HG03108 (cell line): ENCODE measurements around the gene GRM7.

Source experiments
- ATAC-seq: cut with Tn5 transposase; IDR thresholded peaks from one replicate; pipeline ENCODE4 v1.9.1; 2021; ENCODE audit warnings: moderate library complexity; ENCODE audit not compliant: unreplicated experiment

The GRM7 gene

DNA sequence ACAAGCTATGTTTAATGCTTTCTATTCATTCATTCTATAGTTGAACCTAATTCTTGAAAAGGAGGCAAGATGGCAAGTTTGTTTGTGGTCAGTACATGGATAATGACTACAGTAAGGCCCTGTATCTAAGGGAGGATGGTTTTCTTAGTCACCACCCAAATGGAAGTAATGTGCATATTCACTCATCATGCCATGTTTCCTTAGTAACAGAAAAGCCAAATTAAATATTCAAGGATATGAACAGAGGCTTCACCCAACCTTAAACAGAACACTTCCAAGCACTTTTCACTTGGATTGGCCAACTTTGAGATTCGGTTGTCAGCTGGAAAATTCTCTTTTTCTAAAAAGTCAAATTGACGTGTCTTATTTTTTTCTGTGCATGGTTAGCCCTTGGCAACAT, 835.4 kb downstream of the GRM7 start:
- no peak for ATAC-seq

- no peak for ATAC-seq
Observed at GRCh38 chr3:7697548-7697947, 836.6 kb downstream of the GRM7 start.

DNA sequence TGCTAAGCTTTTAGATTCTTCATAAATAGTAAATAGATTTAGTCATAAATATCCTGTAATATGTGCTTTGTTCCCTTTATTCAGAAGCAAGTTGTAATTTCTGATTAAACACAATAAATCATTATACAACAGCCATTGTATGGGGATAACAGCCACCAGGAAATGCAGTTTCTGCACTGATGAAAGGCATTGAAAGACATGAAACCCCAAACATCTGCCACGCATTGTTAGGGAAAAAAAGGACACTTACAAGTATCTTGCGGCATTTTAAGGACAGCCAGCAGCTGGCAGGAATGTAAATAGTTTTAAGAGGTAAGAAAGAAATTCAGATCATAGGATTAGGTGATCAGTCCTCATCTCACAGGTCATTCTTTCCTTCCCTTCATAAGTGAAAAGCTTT, 839.6 kb downstream of the GRM7 start:
- no peak for ATAC-seq

- no peak for ATAC-seq
Observed at GRCh38 chr3:7700977-7701376, 840.1 kb downstream of the GRM7 start.

- no peak for ATAC-seq
Observed at GRCh38 chr3:7707187-7707586, 846.3 kb downstream of the GRM7 start.

DNA sequence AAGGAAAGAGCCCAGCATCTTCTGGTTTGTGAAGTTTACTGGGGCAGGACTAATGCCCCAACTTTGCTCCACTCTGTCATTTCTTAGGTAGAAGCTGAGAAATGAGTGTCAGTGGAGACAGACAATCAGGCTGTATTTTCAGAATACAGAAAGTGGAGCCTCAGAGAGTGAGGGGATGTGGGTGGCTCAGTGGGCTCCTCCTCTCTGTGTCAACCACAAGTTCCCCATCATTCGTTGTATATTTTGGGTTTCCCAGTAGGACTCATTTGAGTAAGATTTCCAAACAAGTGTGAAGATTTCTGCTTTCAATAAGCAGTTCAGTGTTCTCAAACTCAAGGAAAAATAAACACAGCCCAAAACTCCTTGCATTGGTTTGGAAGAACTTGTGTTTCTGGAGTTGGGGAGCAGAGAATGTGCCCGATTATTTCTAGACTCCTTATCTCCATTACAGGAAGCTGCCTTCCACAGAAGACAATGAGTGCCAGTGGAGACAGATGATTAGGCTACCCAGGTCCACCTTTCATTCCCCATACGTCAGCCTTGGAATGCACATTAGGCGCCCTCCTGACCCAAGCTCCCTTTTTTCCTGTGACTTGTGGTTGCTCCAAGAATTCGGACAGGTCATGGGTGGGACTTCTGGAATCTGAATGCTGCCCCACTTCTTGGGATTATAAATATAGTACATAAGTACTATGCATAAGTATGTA, 848.6 kb downstream of the GRM7 start:
- no peak for ATAC-seq

- ATAC-seq, result no peak
Observed at GRCh38 chr3:7710284-7710683, 849.4 kb downstream of the GRM7 start.

- no peak for ATAC-seq
Observed at GRCh38 chr3:7713724-7714123, 852.8 kb downstream of the GRM7 start.

DNA sequence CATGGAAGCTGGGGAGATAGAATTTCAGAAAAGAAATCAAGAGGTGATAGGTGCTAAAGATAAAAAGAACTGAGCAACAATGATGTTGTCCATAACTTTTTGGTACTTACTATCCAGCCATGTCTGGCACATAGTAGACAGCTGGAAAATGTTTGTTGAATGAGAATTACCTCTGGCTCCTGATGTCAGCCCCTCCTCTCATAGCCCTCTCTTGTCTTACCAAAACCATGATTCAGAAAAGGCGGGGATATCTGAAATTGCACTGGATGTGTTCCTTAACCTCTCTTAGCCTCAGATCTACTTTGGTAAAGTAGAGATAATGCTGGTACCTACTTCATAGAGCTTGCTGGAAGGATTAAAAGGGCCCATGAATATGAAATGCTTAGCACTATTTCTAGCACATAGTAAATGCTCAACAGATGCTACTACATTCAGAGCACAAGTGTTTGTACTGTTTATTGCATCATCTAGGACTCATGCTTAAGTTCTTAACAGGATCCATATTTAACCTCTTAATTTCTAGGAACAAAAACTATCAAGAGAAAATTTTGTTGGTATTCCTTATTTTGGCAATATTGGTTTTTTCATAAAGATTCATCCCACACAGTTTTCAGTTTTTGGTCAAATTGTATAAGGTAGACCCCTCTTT, 859.9 kb downstream of the GRM7 start:
- no peak for ATAC-seq

DNA sequence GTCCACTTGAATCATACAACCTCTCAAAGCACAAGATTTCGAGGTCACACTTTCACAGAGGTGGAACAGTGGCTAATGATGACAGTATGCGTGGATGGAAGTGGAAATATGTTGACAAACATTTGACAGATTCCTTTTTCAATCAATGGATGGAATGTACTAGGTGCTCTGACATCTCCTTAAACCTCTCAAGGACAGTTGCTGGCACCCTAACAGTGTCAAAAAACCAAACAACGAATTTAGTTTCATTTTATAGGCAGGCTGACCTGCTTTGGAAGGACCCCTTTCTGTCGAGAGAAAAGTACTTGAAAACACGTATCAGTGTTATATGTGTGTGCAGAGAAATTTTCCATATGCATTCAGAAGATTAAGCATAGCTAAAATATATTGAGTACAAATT, 861.0 kb downstream of the GRM7 start:
- no peak for ATAC-seq

- no peak for ATAC-seq
Observed at GRCh38 chr3:7728566-7729519, 867.9 kb downstream of the GRM7 start.

DNA sequence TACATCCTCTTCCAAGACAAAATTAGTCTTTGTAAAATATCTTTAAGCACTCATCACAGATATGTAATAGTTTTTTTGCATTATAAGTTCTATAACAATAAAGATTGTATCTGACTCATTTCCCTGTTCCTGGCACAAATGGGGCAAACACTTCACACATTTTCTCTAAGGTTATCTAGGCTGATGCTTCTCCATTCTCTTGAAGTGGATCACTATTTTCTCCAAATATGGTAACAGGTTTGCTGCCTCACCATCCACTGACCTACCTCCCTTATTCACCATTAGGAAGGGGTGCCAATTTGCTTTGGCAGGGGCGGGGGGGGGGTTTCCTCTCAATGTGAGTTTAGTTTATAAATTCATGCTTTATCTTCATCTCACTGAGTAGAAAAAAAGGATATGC, 873.0 kb downstream of the GRM7 start:
- ATAC-seq, result no peak

- no peak for ATAC-seq
Observed at GRCh38 chr3:7734456-7734855, 873.5 kb downstream of the GRM7 start.

DNA sequence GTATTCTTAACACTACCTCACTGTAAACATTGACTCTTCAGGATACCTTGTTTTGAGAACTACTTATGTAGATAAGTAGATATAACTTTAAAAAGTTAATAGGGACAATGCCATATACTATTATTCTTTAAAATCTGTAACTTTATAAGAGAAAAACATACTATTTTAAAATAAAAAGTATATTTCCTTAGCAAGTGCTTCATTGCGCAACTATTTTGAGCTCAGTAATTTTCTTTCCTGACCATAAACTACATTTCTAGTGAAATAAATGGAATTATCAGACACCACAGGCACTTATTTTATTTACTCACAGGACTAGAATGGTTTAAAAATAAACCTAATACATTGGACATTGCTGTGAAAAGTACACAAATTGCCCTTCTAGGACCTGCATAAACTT, 876.3 kb downstream of the GRM7 start:
- no peak for ATAC-seq

DNA sequence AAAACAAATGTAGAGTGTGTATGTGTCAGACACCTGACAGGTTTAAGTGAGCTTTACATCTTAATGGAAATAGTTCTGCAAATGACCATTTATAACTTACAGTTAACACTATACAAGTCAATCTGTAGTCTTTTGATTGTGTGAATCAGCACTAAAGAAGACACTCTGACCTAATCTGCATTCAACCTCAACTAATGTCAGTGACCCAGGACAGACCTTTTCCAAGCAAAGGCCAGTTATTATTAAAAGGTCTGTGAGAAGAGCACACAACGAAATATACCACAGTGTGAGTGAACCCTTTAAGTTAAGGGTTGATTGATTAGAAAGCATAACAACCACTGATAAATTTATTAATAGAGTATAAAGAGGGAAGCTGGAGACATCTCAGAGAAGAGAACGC, 878.8 kb downstream of the GRM7 start:
- ATAC-seq, result no peak

DNA sequence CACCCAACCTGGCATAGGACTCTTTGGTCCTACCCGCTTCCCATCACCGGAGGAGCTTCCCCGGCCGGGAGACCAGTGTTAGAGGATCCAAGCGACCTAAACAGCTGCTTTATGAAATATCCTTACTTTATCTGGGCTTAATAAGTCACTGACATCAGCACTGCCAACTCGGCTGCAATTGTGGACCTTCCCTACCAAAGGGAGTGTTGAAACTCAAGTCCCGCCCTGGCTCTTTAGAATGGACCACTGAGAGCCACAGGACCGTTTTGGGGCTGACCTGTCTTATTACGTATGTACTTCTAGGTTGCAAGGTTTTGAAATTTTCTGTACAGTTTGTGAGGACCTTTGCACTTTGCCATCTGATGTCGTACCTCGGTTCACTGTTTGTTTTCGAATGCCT, 879.5 kb downstream of the GRM7 start:
- ATAC-seq, result no peak

DNA sequence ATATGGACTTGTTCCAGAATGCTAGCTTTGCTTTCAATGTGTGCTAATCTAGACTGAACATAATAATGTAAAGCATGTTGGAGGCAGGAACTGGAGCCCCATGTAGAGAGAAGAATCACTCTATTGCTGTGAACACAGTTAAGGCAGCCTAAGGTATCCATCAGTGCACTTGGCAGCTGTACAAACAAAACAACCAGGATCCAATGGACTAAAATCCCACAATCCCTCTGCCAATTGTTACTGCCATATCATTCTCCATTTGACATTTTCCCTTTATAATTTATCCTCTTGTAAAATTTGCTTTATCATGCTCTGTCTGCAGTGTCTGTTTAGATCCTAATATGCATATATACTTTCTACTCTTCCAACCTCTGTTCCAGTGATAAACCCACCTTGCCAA, 883.9 kb downstream of the GRM7 start:
- ATAC-seq, result no peak

GRCh38 chr3:7745711-7746110, 884.8 kb downstream of the GRM7 start:
- ATAC-seq, result no peak

DNA sequence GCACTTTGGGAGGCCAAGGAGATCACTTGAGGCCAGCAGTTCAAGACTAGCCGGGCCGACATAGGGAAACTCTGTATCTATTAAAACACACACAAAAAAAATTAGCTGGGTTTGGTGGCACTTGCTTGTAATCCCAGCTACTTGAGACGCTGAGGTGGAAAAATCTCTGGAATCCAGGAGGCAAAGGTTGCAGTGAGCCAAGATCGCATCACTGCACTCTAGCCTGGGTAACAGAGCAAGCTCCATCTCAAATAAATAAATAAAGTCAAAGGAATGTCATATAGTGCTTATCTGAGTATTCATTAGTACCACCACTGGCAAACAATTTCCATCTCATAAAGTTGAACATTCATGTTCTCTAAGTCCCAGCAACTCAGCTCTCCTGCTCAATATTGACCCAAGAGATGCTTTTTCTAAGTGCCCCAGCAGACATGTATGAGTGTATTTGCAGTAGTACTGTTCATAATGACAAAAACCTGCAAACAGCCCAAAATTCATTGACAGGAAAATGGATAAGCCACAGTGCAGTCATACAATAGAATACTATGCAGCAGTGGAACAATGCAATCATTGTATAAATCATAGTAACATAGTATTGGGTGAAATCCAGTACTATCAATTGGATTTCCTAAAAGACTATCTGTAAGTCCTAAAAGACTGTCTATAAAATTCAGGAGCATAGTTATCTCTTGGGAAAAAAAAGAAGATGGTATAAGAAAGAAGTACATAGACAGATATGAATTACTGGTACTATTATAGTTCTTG, 889.2 kb downstream of the GRM7 start:
- ATAC-seq, result no peak

- ATAC-seq, result no peak
Observed at GRCh38 chr3:7752005-7752404, 891.1 kb downstream of the GRM7 start.
